DMS79 (cell line): ENCODE measurements around the gene MTFP1.
A peak's percentile ranks its signal among the peaks of the same experiment; 100 is the strongest.
"Not testable (repeated sequence)": the region's sequence is repeated elsewhere in the genome, so short reads cannot be mapped to it uniquely, and the experiment has no call there.

ENCODE experiments used
- DNase-seq: peaks from one replicate; lab custom pipeline; 2025; lab: John Stamatoyannopoulos, UW

Gene MTFP1

GRCh38 chr22:30455075-30455840, 29.7 kb downstream of the MTFP1 start:
- no peak for DNase-seq

GRCh38 chr22:30457981-30458380, 32.4 kb downstream of the MTFP1 start:
- DNase-seq = no peak

- DNase-seq = no peak
These were observed 33.8 kb downstream of the MTFP1 start for GRCh38 chr22:30459181-30460052.

GRCh38 chr22:30460147-30460546, 34.6 kb downstream of the MTFP1 start:
- DNase-seq = no peak

GRCh38 chr22:30460555-30460954, 35.0 kb downstream of the MTFP1 start:
- DNase-seq = not testable (repeated sequence)

GRCh38 chr22:30469165-30469564, 43.6 kb downstream of the MTFP1 start:
- no peak for DNase-seq

- DNase-seq = no peak
These were observed 45.1 kb downstream of the MTFP1 start for GRCh38 chr22:30470655-30471054.

GRCh38 chr22:30471616-30472318, 46.2 kb downstream of the MTFP1 start, which contains the start of gene SEC14L3:
Gene SEC14L3 (minus strand): TSS chr22:30472017. CDS start chr22:30471958, 59 bp downstream.
- DNase-seq = no peak

GRCh38 chr22:30472994-30473720, 47.6 kb downstream of the MTFP1 start:
- no peak for DNase-seq

GRCh38 chr22:30474121-30474520, 48.6 kb downstream of the MTFP1 start:
- DNase-seq = no peak

GRCh38 chr22:30474683-30475424, 49.3 kb downstream of the MTFP1 start:
- peak; percentile 52 for DNase-seq
